A673 (cell line): ENCODE results near the gene VWA7. TPM values are rescaled to one million over a fixed set of nuclear protein-coding genes. Genes with fewer than 3 reads are reported as not detected.

Experiments
- BruUV-seq: library from RNA; stranded (reverse); fragments of 400-500 nt; replicated peaks from 2 replicates; lab custom pipeline; 2021; lab: Mats Ljungman, UMichigan
- CTCF ChIA-PET: fragments of 300-600 bp; sonication (Branson Sonifier 250); formaldehyde crosslinking; loops from one replicate; lab custom pipeline; 2022; ENCODE audit warnings: antibody characterized with exemption; lab: Charles Lee
- POLR2A ChIA-PET: fragments of 300-600 bp; sonication (Branson Sonifier 250); formaldehyde crosslinking; loops from one replicate; lab custom pipeline; 2022; ENCODE audit warnings: antibody characterized with exemption; ENCODE audit not compliant: low non-redundant PET; lab: Charles Lee
- DNase-seq: peaks from one replicate; pipeline ENCODE4 v3.0.0-alpha.2; 2015; ENCODE audit warnings: low spot score
- H3K27ac ChIP-seq: fragments of 200-600 bp; sonication (generic); 2 replicates; pipeline ENCODE4 v1.5.1; 2016; ENCODE audit warnings: mixed run types, low read depth, mild to moderate bottlenecking, mixed read lengths, antibody characterized with exemption, low read length; ENCODE audit not compliant: poor library complexity, severe bottlenecking
- H3K27me3 ChIP-seq: fragments of 200-600 bp; sonication (generic); replicated peaks from 2 replicates; pipeline ENCODE4 v1.6.1; 2017; ENCODE audit warnings: mixed run types, low read depth, mild to moderate bottlenecking, mixed read lengths, antibody characterized with exemption, low read length; ENCODE audit not compliant: insufficient read depth, poor library complexity
- H3K36me3 ChIP-seq: fragments of 200-600 bp; sonication (generic); 2 replicates; pipeline ENCODE4 v1.6.1; 2016; ENCODE audit warnings: mixed run types, mild to moderate bottlenecking, mixed read lengths, antibody characterized with exemption, low read length; ENCODE audit not compliant: insufficient read depth, poor library complexity, severe bottlenecking
- H3K4me1 ChIP-seq: fragments of 200-600 bp; sonication (generic); 2 replicates; pipeline ENCODE4 v1.6.1; 2017; ENCODE audit warnings: mixed run types, mild to moderate bottlenecking, mixed read lengths, antibody characterized with exemption, low read length; ENCODE audit not compliant: insufficient read depth, poor library complexity, severe bottlenecking
- H3K4me3 ChIP-seq: fragments of 200-600 bp; sonication (generic); 2 replicates; pipeline ENCODE4 v1.5.1; 2016; ENCODE audit warnings: low read depth, mixed run types, mild to moderate bottlenecking, mixed read lengths, low read length; ENCODE audit not compliant: poor library complexity, severe bottlenecking
- H3K9me3 ChIP-seq: fragments of 200-600 bp; sonication (generic); 2 replicates; pipeline ENCODE4 v1.6.1; 2016; ENCODE audit warnings: mixed run types, low read depth, mild to moderate bottlenecking, mixed read lengths, antibody characterized with exemption, low read length; ENCODE audit not compliant: poor library complexity, severe bottlenecking
- EZH2 ChIP-seq: fragments of 200-600 bp; sonication (generic); IDR thresholded peaks from 2 replicates; pipeline ENCODE4 v1.6.1; 2017; ENCODE audit warnings: borderline replicate concordance, low read depth, mild to moderate bottlenecking, mixed read lengths, antibody characterized with exemption, low read length; ENCODE audit not compliant: poor library complexity, severe bottlenecking
- intact Hi-C: fragments of 100-400 bp; cut with micrococcal nuclease; formaldehyde crosslinking; loops from one replicate; pipeline ENCODE4 v1.10.0; 2022; ENCODE audit not compliant: unreplicated experiment
- total RNA-seq: library from RNA; stranded (reverse); gene quantifications from 2 replicates; pipeline ENCODE4 v1.2.3, GENCODE V29; 2021
- TF ChIP-seq, protein P1 (sequence below): fragments of 300-800, 200-600 bp; sonication (generic); conservative IDR thresholded peaks from 2 replicates; pipeline ENCODE4 v1.5.1; 2017; ENCODE audit warnings: low read depth, mild to moderate bottlenecking, antibody characterized with exemption, low read length, moderate library complexity, mixed read lengths

The VWA7 gene
- total RNA-seq, 1 experiment from 2014 or later: 2.8 TPM

DNA sequence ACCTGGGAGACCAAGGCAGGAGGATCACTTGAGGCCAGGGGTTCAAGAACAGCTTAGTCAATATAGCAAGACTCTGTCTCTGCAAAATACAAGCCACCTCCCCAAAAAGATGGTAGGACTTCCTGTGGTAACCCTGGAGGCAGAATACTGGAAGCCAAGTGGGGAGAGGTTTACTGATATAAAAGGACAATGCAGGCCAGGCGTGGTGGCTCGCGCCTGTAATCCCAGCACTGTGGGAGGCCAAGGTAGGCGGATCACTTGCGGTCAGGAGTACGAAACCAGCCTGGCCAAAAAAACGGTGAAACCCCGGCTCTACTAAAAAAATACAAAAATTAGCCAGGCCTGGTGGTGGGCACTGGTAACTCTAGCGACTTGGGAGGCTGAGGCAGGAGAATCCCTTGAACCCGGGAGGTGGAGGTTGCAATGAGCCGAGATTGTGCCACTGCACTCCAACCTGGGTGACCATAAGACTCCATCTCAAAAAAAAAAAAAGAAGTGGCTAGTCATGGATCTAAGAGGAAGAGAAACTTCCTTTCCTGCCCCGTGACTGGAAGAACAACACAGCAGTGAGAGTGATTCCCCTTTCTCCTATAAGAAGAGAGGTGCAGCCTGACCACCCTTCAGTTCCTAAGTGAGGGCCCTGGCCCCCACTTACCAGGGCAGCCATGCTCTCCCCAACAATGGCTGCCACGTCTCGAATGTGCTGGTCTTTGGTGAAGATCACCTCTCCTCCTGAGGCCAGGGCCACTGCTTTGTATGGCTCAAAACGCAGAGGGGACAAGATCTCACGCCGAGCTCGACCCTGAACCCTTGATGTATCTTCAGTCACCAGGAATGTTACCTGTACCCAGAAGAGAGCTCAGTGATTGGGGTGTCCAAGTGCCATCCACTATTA, 8.5 kb downstream of the VWA7 start:
- no peak for DNase-seq
- TF ChIP-seq, protein P1, sequence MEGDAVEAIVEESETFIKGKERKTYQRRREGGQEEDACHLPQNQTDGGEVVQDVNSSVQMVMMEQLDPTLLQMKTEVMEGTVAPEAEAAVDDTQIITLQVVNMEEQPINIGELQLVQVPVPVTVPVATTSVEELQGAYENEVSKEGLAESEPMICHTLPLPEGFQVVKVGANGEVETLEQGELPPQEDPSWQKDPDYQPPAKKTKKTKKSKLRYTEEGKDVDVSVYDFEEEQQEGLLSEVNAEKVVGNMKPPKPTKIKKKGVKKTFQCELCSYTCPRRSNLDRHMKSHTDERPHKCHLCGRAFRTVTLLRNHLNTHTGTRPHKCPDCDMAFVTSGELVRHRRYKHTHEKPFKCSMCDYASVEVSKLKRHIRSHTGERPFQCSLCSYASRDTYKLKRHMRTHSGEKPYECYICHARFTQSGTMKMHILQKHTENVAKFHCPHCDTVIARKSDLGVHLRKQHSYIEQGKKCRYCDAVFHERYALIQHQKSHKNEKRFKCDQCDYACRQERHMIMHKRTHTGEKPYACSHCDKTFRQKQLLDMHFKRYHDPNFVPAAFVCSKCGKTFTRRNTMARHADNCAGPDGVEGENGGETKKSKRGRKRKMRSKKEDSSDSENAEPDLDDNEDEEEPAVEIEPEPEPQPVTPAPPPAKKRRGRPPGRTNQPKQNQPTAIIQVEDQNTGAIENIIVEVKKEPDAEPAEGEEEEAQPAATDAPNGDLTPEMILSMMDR: no peak
- no peak for TF ChIP-seq EZH2
- BruUV-seq: no TSS peak
- Histone ChIP-seq H3K27me3 (no peaks in the 10 kb centered on the region), H3K4me3 (no peak overlapping the region), H3K36me3 (peaks cover 4% of the 10 kb centered on the region), H3K27ac (no peak overlapping the region), H3K4me1 (no peaks in the 10 kb centered on the region), H3K9me3 (no peaks in the 10 kb centered on the region)
- ChIA-PET CTCF (no interaction called here), POLR2A (no interaction called here)
- intact Hi-C loops: no loop called here

DNA sequence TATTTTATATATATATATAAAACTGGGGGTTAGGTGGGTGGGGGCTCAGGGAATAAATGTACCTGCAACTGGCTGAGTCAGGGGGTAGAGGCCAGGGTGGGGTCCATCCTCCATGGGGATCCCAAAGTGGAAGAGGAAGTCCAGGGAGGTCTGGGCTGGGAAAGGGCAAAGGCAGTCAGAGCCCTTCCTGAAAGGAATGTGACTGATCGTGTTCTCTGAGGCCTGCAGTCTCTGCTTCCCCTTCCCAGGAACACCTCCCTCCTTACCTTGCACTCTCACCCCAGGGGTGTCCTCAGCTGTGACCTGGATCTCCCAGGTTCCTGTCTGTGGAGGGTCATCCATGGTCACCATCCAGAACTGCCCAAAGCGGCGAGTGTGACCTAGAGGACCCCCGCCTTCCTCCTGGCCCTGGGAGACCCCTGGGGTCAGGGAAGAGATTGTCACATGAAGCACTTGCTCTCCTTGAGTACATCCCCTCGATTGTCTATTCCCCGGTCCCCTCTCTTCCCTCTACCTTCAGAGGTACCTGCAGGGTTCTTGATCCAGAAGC, 10.0 kb downstream of the VWA7 start:
- Histone ChIP-seq H3K27me3 (no peaks in the 10 kb centered on the region), H3K36me3 (peaks cover 17% of the 10 kb centered on the region), H3K4me1 (no peaks in the 10 kb centered on the region), H3K27ac (no peak overlapping the region), H3K4me3 (no peak overlapping the region), H3K9me3 (no peaks in the 10 kb centered on the region)
- DNase-seq: no peak
- intact Hi-C loops: no loop called here
- ChIA-PET CTCF (no interaction called here), POLR2A (no interaction called here)
- BruUV-seq: no TSS peak
- TF ChIP-seq, protein P1: no peak
- no peak for TF ChIP-seq EZH2

DNA sequence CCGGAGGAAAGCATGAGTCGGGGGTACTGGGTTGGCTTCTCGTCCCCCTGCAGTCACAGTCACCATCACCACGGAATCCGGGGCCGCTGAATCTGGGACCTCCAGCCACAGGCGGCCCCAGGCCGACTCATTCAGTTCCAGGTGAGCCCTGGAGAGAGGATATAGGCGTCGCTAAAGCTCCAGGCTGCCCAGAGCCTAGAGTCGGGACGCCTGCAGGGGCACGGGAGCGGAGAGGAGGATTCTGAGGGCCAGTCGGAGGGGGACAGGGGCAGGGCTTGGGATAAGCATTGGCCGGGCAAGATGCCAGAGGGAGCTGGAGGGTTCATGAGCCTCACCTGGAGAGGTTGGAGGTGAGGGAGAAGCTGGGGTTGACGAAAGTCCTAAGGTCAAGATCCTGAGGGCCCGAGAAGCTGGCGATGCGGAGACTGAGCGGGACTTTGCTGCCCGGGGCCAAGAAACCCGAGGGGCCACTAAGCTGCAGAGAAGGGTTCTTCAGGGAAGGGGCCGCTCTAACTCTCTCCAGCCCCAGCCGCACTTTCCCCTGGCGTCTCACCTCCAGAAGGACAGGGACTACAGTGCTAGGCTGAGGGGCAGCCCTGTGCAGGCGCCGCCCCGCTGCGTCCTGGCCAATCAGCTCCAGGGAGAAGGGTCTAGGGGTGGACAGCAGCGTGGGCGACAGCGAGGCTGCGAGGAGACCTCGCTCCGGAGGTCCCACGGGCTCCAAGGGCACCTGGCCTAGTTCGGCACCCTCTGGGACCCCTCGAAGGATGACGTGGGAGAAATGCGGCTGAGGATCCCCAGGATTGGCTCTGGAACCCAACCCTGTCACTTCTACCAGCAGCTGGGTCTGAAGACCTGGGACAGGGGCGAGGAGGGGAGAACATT, 11.0 kb downstream of the VWA7 start:
- no TSS peak for BruUV-seq
- intact Hi-C loops: no loop called here
- no peak overlapping the region for H3K27ac ChIP-seq
- H3K9me3 ChIP-seq: no peaks in the 10 kb centered on the region
- no peak for DNase-seq
- TF ChIP-seq, protein P1: no peak
- TF ChIP-seq EZH2: no peak
- ChIA-PET CTCF (no interaction called here), POLR2A (no interaction called here)
- H3K4me3 ChIP-seq: no peak overlapping the region
- H3K4me1 ChIP-seq: no peaks in the 10 kb centered on the region
- H3K27me3 ChIP-seq: no peaks in the 10 kb centered on the region
- H3K36me3 ChIP-seq: peaks cover 27% of the 10 kb centered on the region
